Heart right ventricle (tissue), 16 donors: Measurements from ENCODE around the gene KLF2. TPM values are rescaled to one million over a fixed set of nuclear protein-coding genes. Genes with fewer than 3 reads are reported as not detected.

Experiments
- ATAC-seq, 8 donors: fragments of 200-7000 bp; cut with Tn5 transposase; one replicate each; pipeline ENCODE4 v1.9.1; 2020; ENCODE audit warnings: mild to moderate bottlenecking in 8 of 8, moderate library complexity in 8 of 8, moderate number of reproducible peaks in 1 of 8
- DNase-seq, 2 donors: peaks; one replicate each; pipeline ENCODE4 v3.0.0-alpha.2; 2020
- H3K27ac ChIP-seq, 10 donors: fragments of 200-600 bp; sonication (generic) in 2 of 10; one replicate each; pipeline versions ENCODE4 v1.5.0 to v1.8.0; 2020 to 2022; ENCODE audit warnings: mild to moderate bottlenecking in 3 of 10
- H3K27me3 ChIP-seq, 7 donors: fragments of 200-600 bp; one replicate each; pipeline ENCODE4 v1.8.0; 2021 to 2022; ENCODE audit warnings: mild to moderate bottlenecking in 2 of 7
- H3K36me3 ChIP-seq, 9 donors: fragments of 200-600 bp; sonication (generic) in 1 of 9; one replicate each; pipeline versions ENCODE4 v1.5.0 to v1.8.0; 2020 to 2022; ENCODE audit warnings: mild to moderate bottlenecking in 2 of 9
- H3K4me1 ChIP-seq, 9 donors: fragments of 200-600 bp; sonication (generic) in 1 of 9; one replicate each; pipeline versions ENCODE4 v1.5.0 to v1.8.0; 2020 to 2022; ENCODE audit warnings: mild to moderate bottlenecking in 4 of 9
- H3K4me3 ChIP-seq, 10 donors: fragments of 200-600 bp; sonication (generic) in 2 of 10; one replicate each; pipeline versions ENCODE4 v1.5.0 to v1.8.0; 2020 to 2022; ENCODE audit warnings: mild to moderate bottlenecking in 7 of 10, moderate library complexity in 2 of 10
- H3K9me3 ChIP-seq, 11 donors: fragments of 200-600 bp in 10 of 11; sonication (generic) in 2 of 11; one replicate each; pipeline versions ENCODE4 v1.5.0 to v1.8.0; 2013 to 2022; ENCODE audit warnings: mild to moderate bottlenecking in 2 of 11, control low read depth in 1 of 11, moderate library complexity in 1 of 11
- CTCF ChIP-seq, 9 donors: fragments of 200-600 bp; sonication (generic) in 2 of 9; IDR thresholded peaks; one replicate each; pipeline versions ENCODE4 v1.5.0 to v1.8.0; 2021 to 2022; ENCODE audit warnings: antibody characterized with exemption in 9 of 9, mild to moderate bottlenecking in 5 of 9, moderate library complexity in 1 of 9
- WGBS, 2 donors: extraction: QIAGEN DNeasy Blood & Tissue Kit; methylation state at CpG; one replicate each; pipeline ENCODE4 v1.1.7; 2013; ENCODE audit warnings: inconsistent platforms in 1 of 2; 5-methylcytosine and 5-hydroxymethylcytosine counted together
- intact Hi-C, 10 donors: fragments of 100-400 bp; cut with DNase I; formaldehyde crosslinking; loops; one replicate each; pipeline versions ENCODE4 v1.11.1 to v1.14.2; 2022
- polyA plus RNA-seq, 2 donors: library from polyadenylated mRNA; stranded (reverse); fragments of 200-250 nt; gene quantifications; one replicate each; pipeline ENCODE4 v1.2.3, GENCODE V29; 2013
- total RNA-seq, 10 donors: library from RNA; stranded (reverse); fragmentation: NEBNext Ultra II Directional in 3 of 10; extraction: Animal tissue kit (Norgen Biotek cat#: 25700) in 3 of 10; gene quantifications; one replicate each; pipeline versions ENCODE4 v1.2.1 to v1.2.4, GENCODE V29; 2021 to 2023
- donor health status: Arrhythmogenic right ventricular cardiomyopathy.
- donor health status: ischemic (EF 13 %, LVEDD 7.1; RV severe dilation, severe dysfunction).
- donor health status: healthy with polysubstance abuse.
- donor health status: DM: no; HTN: yes; CAD: no.
- donor health status: DM: no; HTN: no; CAD: no.
- donor health status: ischemic (EF 25% LVEDD 6.9; RV normal size, moderate dysfunction).
- donor health status: ischemic (EF 25% LVEDD 5.7; RV mildly dilated, moderate dysfunction).
- donor health status: healthy.
- donor health status: DM: yes; HTN: yes; CAD: no.
- donor health status: Ischemic cardiomyopathy.
- donor health status: ischemic (EF 35%, LVEDD 5.7; RV mildly dilated, moderate dysfunction).
- donor health status: nonischemic (EF 11% LVEDD 7.7; RV severe dilation, severe dysfunction).
- donor health status: DM: yes; HTN: yes; CAD: no.
- donor health status: PGD.
- donor health status: ischemic (EF 29% LVEDD 5.4; RV normal size, mild dysfunction).
- donor health status: nonischemic (EF 23%, LVEDD 6.1; RV moderate dilation, normal function).

KLF2 gene
- total and polyA plus RNA-seq, 12 donors, result 22.4 to 76.2 (median 50.4) TPM

GRCh38 chr19:16364231-16364865, 39.7 kb downstream of the KLF2 start:
- no peak for DNase-seq
- WGBS, 2 donors, result 91 to 95% methylated on average over 19 to 22 of the region's 22 CpGs
- no peak overlapping the region for H3K4me3 ChIP-seq

GRCh38 chr19:16365300-16365996, 40.8 kb downstream of the KLF2 start:
- 84 to 87% methylated on average over 12 of the region's 12 CpGs for WGBS, 2 donors
- Histone ChIP-seq H3K27me3 (no peaks in the 10 kb centered on the region), H3K36me3 (peaks cover 0 to 30% (median 0%) of the 10 kb centered on the region in 9 donors), H3K9me3 (no peaks in the 10 kb centered on the region), H3K4me3 (no peak overlapping the region), H3K27ac (peak overlapping the region in 1 of 10 donors; percentile 83), H3K4me1 (peaks cover 0 to 74% (median 3%) of the 10 kb centered on the region in 9 donors)
- TF ChIP-seq CTCF (IDR thresholded peaks at IDR 0.05), result no peak
- ATAC-seq, result no peak
- DNase-seq, result no peak
- intact Hi-C loops, result no loop called here

More at GRCh38 chr19:16364231-16364865, 39.7 kb downstream of the KLF2 start:
- Histone ChIP-seq H3K9me3 (no peaks in the 10 kb centered on the region), H3K36me3 (peaks cover 0 to 35% (median 0%) of the 10 kb centered on the region in 9 donors), H3K4me1 (peaks cover 0 to 72% (median 0%) of the 10 kb centered on the region in 9 donors), H3K27me3 (no peaks in the 10 kb centered on the region), H3K27ac (peak overlapping the region in 1 of 10 donors; percentile 83)
- intact Hi-C loops, result no loop called here
- no peak for TF ChIP-seq CTCF (IDR thresholded peaks at IDR 0.05)
- peak in 2 of 8 donors; percentile 14 to 52 for ATAC-seq

GRCh38 chr19:16366056-16366432, 41.4 kb downstream of the KLF2 start:
- ATAC-seq, result no peak
- intact Hi-C loops, result no loop called here
- TF ChIP-seq CTCF (IDR thresholded peaks at IDR 0.05), result no peak
- DNase-seq, result no peak
- Histone ChIP-seq H3K9me3 (no peaks in the 10 kb centered on the region), H3K36me3 (peaks cover 0 to 24% (median 0%) of the 10 kb centered on the region in 9 donors), H3K27me3 (no peaks in the 10 kb centered on the region), H3K4me3 (no peak overlapping the region), H3K4me1 (peaks cover 0 to 74% (median 9%) of the 10 kb centered on the region in 9 donors), H3K27ac (peak overlapping the region in 2 of 10 donors; percentile 1 to 83)
- WGBS, 2 donors, result 86 to 91% methylated on average over 9 of the region's 9 CpGs

GRCh38 chr19:16366433-16367260, 42.0 kb downstream of the KLF2 start:
- DNase-seq (no peak), ATAC-seq (peak in 1 of 8 donors; percentile 22)
- WGBS, 2 donors, result 80 to 83% methylated on average over 25 of the region's 25 CpGs
- intact Hi-C loops, result no loop called here
- peak overlapping the region in 3 of 10 donors; percentile 19 to 83 (median 19) for H3K27ac ChIP-seq
- peaks cover 2 to 74% (median 15%) of the 10 kb centered on the region in 9 donors for H3K4me1 ChIP-seq
- no peak for TF ChIP-seq CTCF (IDR thresholded peaks at IDR 0.05)
- H3K9me3 ChIP-seq, result no peaks in the 10 kb centered on the region
- H3K4me3 ChIP-seq, result peak overlapping the region in 1 of 10 donors; percentile 23
- H3K36me3 ChIP-seq, result peaks cover 0 to 23% (median 0%) of the 10 kb centered on the region in 9 donors
- no peaks in the 10 kb centered on the region for H3K27me3 ChIP-seq
